ENCODE data around the gene HIP1.
"Not testable (repeated sequence)": the region's sequence is repeated elsewhere in the genome, so short reads cannot be mapped to it uniquely, and the experiment has no call there.

GRCh38 chr7:75593500-75594184 lies 145.1 kb downstream of the HIP1 start:
- TF ChIP-seq CTCF (conservative IDR thresholded peaks at IDR 0.05); EZH2 (IDR thresholded peaks at IDR 0.05; ENCODE audit: low read depth): not testable (repeated sequence)

Data from PC-9 (cell line).